GM13976 (cell line): Measurements from ENCODE around the gene TIMM29.
"Not testable (repeated sequence)": the region's sequence is repeated elsewhere in the genome, so short reads cannot be mapped to it uniquely, and the experiment has no call there.

ENCODE experiments used
- DNase-seq: peaks from one replicate; pipeline ENCODE4 v3.0.0; 2012; ENCODE audit warnings: low spot score
- in situ Hi-C: fragments of 300-500 bp; cut with MboI; formaldehyde crosslinking; loops from one replicate; pipeline ENCODE4 v1.12.0; 2022; ENCODE audit warnings: low sequenced_read_pairs, mixed read lengths, inconsistent platforms; ENCODE audit not compliant: unreplicated experiment
- TF ChIP-seq, protein P1 (sequence below): IDR thresholded peaks from 2 replicates; pipeline ENCODE4 v1.5.1; 2012; ENCODE audit warnings: borderline replicate concordance, mild to moderate bottlenecking; ENCODE audit not compliant: insufficient read depth; ENCODE audit errors: extremely low read depth, missing control alignments, control extremely low read depth

The TIMM29 gene

DNA sequence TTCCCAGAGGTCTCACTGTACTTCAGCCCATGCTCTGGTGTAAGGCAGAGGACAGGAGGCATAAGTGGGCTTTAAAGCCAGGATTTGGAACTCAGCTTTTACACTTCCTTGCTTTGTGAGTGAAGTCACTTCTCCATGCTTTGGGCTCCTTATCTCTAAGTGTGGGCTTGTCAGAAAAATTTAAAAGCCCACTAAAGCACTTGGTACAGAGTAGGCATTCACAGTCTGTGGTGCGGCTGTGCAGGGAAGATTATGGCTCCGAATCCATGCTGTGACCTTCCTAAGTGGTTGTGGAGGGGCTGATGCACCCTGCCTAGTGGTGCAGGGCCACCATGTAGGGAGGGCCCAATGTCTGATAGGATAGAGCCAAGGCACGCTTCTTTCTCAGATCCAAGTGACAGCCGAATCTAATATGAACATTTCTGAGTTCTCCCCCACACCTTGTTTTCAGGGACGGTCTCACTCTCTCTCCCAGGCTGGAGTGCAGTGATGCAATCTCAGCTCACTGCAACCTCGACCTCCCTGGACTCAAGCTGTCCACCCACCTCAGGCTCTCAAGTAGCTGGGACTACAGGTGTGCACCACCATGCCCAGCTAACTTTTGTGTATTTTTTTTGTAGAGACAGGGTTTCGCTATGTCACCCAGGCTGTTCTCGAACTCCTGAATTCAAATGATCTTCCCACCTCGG is 6.9 kb downstream of the TIMM29 start:
- TF ChIP-seq, protein P1, sequence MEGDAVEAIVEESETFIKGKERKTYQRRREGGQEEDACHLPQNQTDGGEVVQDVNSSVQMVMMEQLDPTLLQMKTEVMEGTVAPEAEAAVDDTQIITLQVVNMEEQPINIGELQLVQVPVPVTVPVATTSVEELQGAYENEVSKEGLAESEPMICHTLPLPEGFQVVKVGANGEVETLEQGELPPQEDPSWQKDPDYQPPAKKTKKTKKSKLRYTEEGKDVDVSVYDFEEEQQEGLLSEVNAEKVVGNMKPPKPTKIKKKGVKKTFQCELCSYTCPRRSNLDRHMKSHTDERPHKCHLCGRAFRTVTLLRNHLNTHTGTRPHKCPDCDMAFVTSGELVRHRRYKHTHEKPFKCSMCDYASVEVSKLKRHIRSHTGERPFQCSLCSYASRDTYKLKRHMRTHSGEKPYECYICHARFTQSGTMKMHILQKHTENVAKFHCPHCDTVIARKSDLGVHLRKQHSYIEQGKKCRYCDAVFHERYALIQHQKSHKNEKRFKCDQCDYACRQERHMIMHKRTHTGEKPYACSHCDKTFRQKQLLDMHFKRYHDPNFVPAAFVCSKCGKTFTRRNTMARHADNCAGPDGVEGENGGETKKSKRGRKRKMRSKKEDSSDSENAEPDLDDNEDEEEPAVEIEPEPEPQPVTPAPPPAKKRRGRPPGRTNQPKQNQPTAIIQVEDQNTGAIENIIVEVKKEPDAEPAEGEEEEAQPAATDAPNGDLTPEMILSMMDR: no peak
- in situ Hi-C loops: no loop called here
- DNase-seq: no peak

DNA sequence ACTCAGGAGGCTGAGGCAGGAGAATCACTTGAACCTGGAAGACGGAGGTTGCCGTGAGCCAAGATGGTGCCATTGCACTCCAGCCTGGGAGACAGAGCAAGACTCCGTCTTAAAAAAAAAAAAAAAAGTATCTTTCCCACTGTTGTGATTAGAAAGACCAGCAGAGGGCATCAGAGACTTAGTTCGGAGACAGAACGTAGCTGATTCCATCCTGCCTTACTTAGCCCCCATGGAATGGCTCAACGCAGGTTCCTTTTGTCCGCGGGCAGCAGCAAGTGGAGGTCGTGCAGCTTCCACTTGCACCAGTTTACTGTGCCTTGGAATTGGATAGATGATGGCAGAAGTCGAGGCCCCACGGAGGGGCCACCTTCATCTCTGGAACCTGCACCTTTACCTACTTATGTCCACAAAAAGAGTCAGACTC is 8.1 kb downstream of the TIMM29 start:
- peak; percentile 68 for DNase-seq
- in situ Hi-C loops: no loop called here
- TF ChIP-seq, protein P1: peak; percentile 42

DNA sequence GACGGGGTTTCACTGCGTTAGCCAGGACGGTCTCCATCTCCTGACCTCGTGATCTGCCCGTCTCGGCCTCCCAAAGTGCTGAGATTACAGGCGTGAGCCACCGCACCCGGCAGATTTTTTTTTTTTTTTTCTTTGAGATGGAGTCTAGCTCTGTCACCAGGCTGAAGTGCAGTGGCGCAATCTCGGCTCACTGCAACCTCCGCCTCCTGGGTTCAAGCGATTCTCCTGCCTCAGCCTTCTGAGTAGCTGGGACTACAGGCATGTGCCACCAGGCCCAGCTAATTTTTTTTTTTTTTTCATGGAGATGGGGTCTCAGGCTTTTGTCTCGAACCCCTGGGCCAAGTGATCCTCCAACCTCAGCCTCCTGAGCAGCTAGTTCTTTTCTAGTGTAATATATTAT is 13.0 kb downstream of the TIMM29 start:
- in situ Hi-C loops, DNase-seq: not testable (repeated sequence)

DNA sequence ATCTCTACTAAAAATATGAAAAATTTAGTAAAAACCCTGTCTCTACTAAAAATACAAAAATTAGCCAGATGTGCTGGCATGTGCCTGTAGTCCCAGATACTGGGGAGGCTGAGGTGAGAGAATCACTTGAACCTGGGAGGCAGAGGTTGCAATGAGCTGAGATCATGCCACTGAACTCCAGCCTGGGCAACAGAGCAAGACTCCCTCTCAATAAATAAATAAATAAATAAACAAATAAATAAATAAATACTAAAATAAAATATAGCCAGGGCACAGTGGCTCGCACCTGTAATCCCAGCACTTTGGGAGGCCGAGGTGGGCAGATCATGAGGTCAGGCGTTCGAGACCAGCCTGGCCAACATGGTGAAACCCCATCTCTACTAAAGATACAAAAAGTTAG is 14.8 kb downstream of the TIMM29 start:
- in situ Hi-C loops, DNase-seq: not testable (repeated sequence)

DNA sequence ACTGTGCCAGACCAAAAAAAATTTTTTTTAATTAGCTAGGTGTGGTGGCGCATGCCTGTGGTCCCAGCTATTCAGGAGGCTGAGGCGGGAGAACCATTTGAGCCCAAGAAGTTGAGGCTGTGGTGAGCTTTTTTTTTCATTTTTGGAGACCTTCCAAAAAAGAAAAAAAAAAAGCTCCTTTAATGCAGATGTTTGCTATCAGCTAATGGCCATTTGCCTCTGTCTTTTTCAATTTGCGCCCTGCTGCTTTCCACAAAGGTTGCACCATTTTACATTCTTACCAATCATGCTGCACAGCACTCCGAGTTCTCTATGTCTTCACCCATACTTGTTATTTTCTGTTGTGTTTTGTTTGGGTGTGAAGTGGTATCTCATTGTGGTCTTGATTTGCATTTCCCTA is 16.7 kb downstream of the TIMM29 start:
- TF ChIP-seq, protein P1: no peak
- in situ Hi-C loops: no loop called here

DNA sequence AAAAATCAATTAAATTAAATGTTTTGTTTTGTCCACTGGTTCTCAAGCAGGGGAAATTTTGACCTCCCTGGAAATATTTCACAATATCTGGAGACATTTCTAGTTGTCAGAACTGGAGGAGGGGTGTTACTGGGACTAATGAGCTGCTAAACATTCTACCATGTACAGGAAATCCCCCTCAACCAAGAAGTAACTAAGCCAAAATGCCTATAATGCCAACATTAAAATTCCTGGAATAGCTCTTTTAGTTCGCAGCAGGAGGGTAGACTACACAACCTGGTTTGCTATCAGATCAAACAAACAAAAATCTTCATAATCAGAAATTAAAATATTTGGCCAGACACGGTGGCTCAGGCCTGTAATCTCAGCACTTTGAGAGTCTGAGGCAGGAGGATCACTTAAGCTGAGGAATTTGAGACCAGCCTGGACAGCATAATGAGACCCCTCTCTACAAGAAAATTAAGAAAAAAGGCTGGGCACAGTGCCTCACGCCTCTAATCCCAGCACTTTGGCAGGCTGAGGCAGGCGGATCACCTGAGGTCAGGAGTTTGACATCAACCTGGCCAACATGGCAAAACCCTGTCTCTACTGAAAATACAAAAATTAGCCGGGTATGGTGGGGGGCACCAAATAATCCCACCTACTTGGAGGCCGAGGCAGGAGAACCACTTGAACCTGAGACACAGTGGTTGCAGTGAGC is 18.5 kb downstream of the TIMM29 start:
- no peak for DNase-seq
- in situ Hi-C loops: no loop called here
- TF ChIP-seq, protein P1: no peak

More for the DNA sequence above, 16.7 kb downstream of the TIMM29 start:
- DNase-seq: no peak

DNA sequence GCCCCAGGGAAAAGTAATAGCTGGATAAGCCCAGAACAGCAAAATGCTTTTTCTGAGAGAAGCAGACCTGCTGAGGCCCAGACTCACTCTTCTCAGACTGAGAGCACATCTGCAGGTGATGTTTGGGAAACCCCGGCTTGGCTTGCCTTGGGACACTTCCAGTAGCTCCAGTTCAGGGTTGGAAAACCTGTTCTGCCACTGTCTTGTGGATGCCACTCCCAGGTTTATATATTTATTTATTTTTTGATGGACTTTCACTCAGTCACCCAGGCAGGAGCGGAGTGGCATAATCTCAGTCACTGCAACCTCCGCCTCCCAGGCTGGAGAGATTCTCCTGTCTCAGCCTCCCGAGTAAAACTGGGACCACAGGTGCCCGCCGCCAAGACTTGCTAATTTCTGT is 24.2 kb downstream of the TIMM29 start:
- TF ChIP-seq, protein P1: no peak
- DNase-seq: no peak
- in situ Hi-C loops: no loop called here

DNA sequence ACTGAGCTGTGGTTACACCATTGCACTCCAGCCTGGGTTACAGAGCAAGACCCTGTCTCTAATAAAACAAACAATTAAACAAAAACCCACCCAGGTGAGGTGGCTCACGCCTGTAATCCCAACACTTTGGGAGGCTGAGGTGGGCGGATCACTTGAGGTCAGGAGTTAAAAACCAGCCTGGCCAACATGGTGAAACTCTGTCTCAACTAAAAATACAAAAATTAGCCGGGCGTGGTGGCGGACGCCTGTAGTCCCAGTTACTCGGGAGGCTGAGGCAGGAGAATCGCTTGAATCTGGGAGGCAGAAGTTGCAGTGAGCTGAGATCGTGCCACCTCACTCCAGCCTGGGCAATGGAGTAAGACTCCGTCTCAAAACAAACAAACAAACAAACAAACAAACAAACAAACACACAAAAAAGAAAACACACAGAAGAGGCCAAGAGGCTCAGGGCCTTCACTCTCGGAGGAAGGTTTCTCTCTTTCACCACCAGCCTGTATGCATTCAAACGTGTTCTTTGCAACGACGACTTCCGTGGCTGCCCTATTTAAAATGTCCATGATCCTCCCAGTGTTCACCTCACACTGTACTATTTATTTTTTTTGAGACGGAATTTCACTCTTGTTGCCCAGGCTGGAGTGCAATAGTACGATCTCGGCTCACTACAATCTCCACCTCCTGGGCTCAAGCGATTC is 30.8 kb downstream of the TIMM29 start:
- in situ Hi-C loops, DNase-seq: not testable (repeated sequence)
